ENCODE data around the gene VPS13C.

The VPS13C gene

GRCh38 chr15:61809216-61809615 lies 251.0 kb downstream of the VPS13C start:
- no peaks in the 10 kb centered on the region for H3K36me3 ChIP-seq (ENCODE audit: control insufficient read depth, insufficient read depth, low read length, severe bottlenecking)
- no peak for DNase-seq (ENCODE audit: low read depth)
- H3K27me3 ChIP-seq (replicated peaks; ENCODE audit: control insufficient read depth, insufficient read depth, low read length): peaks cover 33% of the 10 kb centered on the region
- H3K4me1 ChIP-seq (ENCODE audit: control insufficient read depth, insufficient read depth, low read length): no peaks in the 10 kb centered on the region
- no peaks in the 10 kb centered on the region for H3K9me3 ChIP-seq (ENCODE audit: control insufficient read depth, low read length)
- H3K4me3 ChIP-seq (ENCODE audit: low read length): no peak overlapping the region
- no peak overlapping the region for H3K9ac ChIP-seq (ENCODE audit: low read length)

- peaks cover 31% of the 10 kb centered on the region for H3K27me3 ChIP-seq (replicated peaks; ENCODE audit: control insufficient read depth, insufficient read depth, low read length)
- no peaks in the 10 kb centered on the region for H3K4me1 ChIP-seq (ENCODE audit: control insufficient read depth, insufficient read depth, low read length)
- H3K4me3 ChIP-seq (ENCODE audit: low read length): no peak overlapping the region
- no peaks in the 10 kb centered on the region for H3K36me3 ChIP-seq (ENCODE audit: control insufficient read depth, insufficient read depth, low read length, severe bottlenecking)
- no peak for DNase-seq (ENCODE audit: low read depth)
- H3K9me3 ChIP-seq (ENCODE audit: control insufficient read depth, low read length): no peaks in the 10 kb centered on the region
- no peak overlapping the region for H3K9ac ChIP-seq (ENCODE audit: low read length)
Measured at GRCh38 chr15:61807281-61807929, 252.8 kb downstream of the VPS13C start.

Data from adipocyte (in vitro differentiated cells).